Heart right ventricle (tissue), 16 donors: ENCODE measurements around the gene USO1. TPM values are rescaled to one million over a fixed set of nuclear protein-coding genes. Genes with fewer than 3 reads are reported as not detected.

Source experiments
- ATAC-seq, 8 donors: fragments of 200-7000 bp; cut with Tn5 transposase; one replicate each; pipeline ENCODE4 v1.9.1; 2020; ENCODE audit warnings: mild to moderate bottlenecking in 8 of 8, moderate library complexity in 8 of 8, moderate number of reproducible peaks in 1 of 8
- DNase-seq, 2 donors: peaks; one replicate each; pipeline ENCODE4 v3.0.0-alpha.2; 2020
- H3K27ac ChIP-seq, 10 donors: fragments of 200-600 bp; sonication (generic) in 2 of 10; one replicate each; pipeline versions ENCODE4 v1.5.0 to v1.8.0; 2020 to 2022; ENCODE audit warnings: mild to moderate bottlenecking in 3 of 10
- H3K27me3 ChIP-seq, 7 donors: fragments of 200-600 bp; one replicate each; pipeline ENCODE4 v1.8.0; 2021 to 2022; ENCODE audit warnings: mild to moderate bottlenecking in 2 of 7
- H3K36me3 ChIP-seq, 9 donors: fragments of 200-600 bp; sonication (generic) in 1 of 9; one replicate each; pipeline versions ENCODE4 v1.5.0 to v1.8.0; 2020 to 2022; ENCODE audit warnings: mild to moderate bottlenecking in 2 of 9
- H3K4me1 ChIP-seq, 9 donors: fragments of 200-600 bp; sonication (generic) in 1 of 9; one replicate each; pipeline versions ENCODE4 v1.5.0 to v1.8.0; 2020 to 2022; ENCODE audit warnings: mild to moderate bottlenecking in 4 of 9
- H3K4me3 ChIP-seq, 10 donors: fragments of 200-600 bp; sonication (generic) in 2 of 10; one replicate each; pipeline versions ENCODE4 v1.5.0 to v1.8.0; 2020 to 2022; ENCODE audit warnings: mild to moderate bottlenecking in 7 of 10, moderate library complexity in 2 of 10
- H3K9me3 ChIP-seq, 11 donors: fragments of 200-600 bp in 10 of 11; sonication (generic) in 2 of 11; one replicate each; pipeline versions ENCODE4 v1.5.0 to v1.8.0; 2013 to 2022; ENCODE audit warnings: mild to moderate bottlenecking in 2 of 11, control low read depth in 1 of 11, moderate library complexity in 1 of 11
- WGBS, 2 donors: extraction: QIAGEN DNeasy Blood & Tissue Kit; methylation state at CpG; one replicate each; pipeline ENCODE4 v1.1.7; 2013; ENCODE audit warnings: inconsistent platforms in 1 of 2; 5-methylcytosine and 5-hydroxymethylcytosine counted together
- intact Hi-C, 10 donors: fragments of 100-400 bp; cut with DNase I; formaldehyde crosslinking; loops; one replicate each; pipeline versions ENCODE4 v1.11.1 to v1.14.2; 2022
- polyA plus RNA-seq, 2 donors: library from polyadenylated mRNA; stranded (reverse); fragments of 200-250 nt; gene quantifications; one replicate each; pipeline ENCODE4 v1.2.3, GENCODE V29; 2013
- total RNA-seq, 10 donors: library from RNA; stranded (reverse); fragmentation: NEBNext Ultra II Directional in 3 of 10; extraction: Animal tissue kit (Norgen Biotek cat#: 25700) in 3 of 10; gene quantifications; one replicate each; pipeline versions ENCODE4 v1.2.1 to v1.2.4, GENCODE V29; 2021 to 2023
- TF ChIP-seq, protein P1 (sequence below), 9 donors: fragments of 200-600 bp; sonication (generic) in 2 of 9; IDR thresholded peaks; one replicate each; pipeline versions ENCODE4 v1.5.0 to v1.8.0; 2021 to 2022; ENCODE audit warnings: antibody characterized with exemption in 9 of 9, mild to moderate bottlenecking in 5 of 9, moderate library complexity in 1 of 9
- donor health status: Arrhythmogenic right ventricular cardiomyopathy.
- donor health status: ischemic (EF 13 %, LVEDD 7.1; RV severe dilation, severe dysfunction).
- donor health status: healthy with polysubstance abuse.
- donor health status: DM: no; HTN: yes; CAD: no.
- donor health status: DM: no; HTN: no; CAD: no.
- donor health status: ischemic (EF 25% LVEDD 6.9; RV normal size, moderate dysfunction).
- donor health status: ischemic (EF 25% LVEDD 5.7; RV mildly dilated, moderate dysfunction).
- donor health status: healthy.
- donor health status: DM: yes; HTN: yes; CAD: no.
- donor health status: Ischemic cardiomyopathy.
- donor health status: ischemic (EF 35%, LVEDD 5.7; RV mildly dilated, moderate dysfunction).
- donor health status: nonischemic (EF 11% LVEDD 7.7; RV severe dilation, severe dysfunction).
- donor health status: DM: yes; HTN: yes; CAD: no.
- donor health status: PGD.
- donor health status: ischemic (EF 29% LVEDD 5.4; RV normal size, mild dysfunction).
- donor health status: nonischemic (EF 23%, LVEDD 6.1; RV moderate dilation, normal function).

The USO1 gene
- total and polyA plus RNA-seq, 12 donors, result 43.8 to 98.7 (median 79.6) TPM

DNA sequence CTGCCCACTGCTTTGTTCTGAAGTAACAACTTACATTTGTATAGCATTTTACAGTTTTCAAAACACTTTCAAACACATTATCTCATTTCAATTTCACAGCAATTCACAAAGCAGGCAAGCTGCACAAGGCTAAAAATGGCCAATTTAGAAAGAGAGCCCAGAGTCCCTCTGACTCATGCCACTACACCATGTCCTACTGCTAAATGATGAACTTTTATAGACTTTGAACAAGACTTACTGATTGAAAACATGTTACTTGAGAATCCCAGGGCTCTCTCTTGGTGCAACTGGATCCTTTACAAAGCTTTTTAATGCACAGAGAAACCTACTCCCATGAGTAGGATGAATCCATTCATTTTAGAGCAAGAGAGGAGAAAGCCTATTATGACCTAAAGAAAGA is 45.4 kb upstream of the USO1 start:
- no peak overlapping the region for H3K4me3 ChIP-seq
- TF ChIP-seq, protein P1, sequence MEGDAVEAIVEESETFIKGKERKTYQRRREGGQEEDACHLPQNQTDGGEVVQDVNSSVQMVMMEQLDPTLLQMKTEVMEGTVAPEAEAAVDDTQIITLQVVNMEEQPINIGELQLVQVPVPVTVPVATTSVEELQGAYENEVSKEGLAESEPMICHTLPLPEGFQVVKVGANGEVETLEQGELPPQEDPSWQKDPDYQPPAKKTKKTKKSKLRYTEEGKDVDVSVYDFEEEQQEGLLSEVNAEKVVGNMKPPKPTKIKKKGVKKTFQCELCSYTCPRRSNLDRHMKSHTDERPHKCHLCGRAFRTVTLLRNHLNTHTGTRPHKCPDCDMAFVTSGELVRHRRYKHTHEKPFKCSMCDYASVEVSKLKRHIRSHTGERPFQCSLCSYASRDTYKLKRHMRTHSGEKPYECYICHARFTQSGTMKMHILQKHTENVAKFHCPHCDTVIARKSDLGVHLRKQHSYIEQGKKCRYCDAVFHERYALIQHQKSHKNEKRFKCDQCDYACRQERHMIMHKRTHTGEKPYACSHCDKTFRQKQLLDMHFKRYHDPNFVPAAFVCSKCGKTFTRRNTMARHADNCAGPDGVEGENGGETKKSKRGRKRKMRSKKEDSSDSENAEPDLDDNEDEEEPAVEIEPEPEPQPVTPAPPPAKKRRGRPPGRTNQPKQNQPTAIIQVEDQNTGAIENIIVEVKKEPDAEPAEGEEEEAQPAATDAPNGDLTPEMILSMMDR (IDR thresholded peaks at IDR 0.05), result no peak
- no peak overlapping the region for H3K27ac ChIP-seq
- DNase-seq (no peak), ATAC-seq (no peak)
- intact Hi-C loops, result loop anchor here in 2 of 10 donors (10.0 kb wide), 1 partner anchor 46 kb away; the partner anchor contains the start of gene USO1 (in 2 of the 2)
- no peaks in the 10 kb centered on the region for H3K9me3 ChIP-seq
- H3K27me3 ChIP-seq, result no peaks in the 10 kb centered on the region
- H3K4me1 ChIP-seq, result peaks cover 0 to 6% (median 4%) of the 10 kb centered on the region in 9 donors
- no peaks in the 10 kb centered on the region for H3K36me3 ChIP-seq

DNA sequence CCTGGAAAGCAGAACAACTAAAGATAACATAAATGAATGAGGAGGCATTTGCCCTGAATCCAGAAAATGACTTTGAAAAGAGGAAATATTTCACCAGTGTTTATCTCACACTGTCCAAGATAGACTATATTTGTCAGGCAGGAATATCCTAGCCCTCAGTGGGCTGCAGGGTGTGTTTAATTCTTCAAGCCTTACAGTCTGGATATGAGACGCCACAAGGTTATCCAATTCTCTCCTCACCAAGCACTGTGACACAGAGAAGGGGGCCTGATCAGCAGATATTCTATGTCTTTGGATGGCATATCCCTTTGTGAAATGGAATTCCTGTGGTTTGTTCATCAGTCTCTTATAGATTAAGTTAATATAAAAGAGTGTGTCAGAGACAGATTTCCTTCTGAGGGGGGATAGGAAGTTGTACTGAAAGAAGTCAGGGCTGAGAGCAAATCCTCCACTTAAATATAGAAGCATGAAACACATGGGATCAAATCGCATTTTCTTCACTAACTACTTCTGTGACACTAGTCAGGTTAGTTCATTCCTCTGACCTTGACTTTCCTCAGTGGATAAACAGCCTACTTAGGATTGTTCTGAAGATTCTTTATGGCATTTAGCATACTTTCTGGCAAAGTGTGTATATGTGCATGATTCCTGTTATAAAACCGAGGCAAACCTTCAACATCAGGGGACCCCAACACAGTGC is 44.4 kb upstream of the USO1 start:
- no peak for DNase-seq
- TF ChIP-seq, protein P1 (IDR thresholded peaks at IDR 0.05), result no peak
- Histone ChIP-seq H3K4me1 (no peaks in the 10 kb centered on the region), H3K27ac (no peak overlapping the region), H3K36me3 (no peaks in the 10 kb centered on the region), H3K27me3 (no peaks in the 10 kb centered on the region), H3K4me3 (no peak overlapping the region), H3K9me3 (no peaks in the 10 kb centered on the region)
- ATAC-seq, result no peak
- intact Hi-C loops, result loop anchor here in 2 of 10 donors (10.0 kb wide), 1 partner anchor 45 kb away; the partner anchor contains the start of gene USO1 (in 2 of the 2)
- WGBS, 2 donors, result 82 to 90% methylated on average over 3 of the region's 3 CpGs

- WGBS, 2 donors, result 96% methylated on average over 6 of the region's 6 CpGs
- Histone ChIP-seq H3K27ac (no peak overlapping the region), H3K4me3 (no peak overlapping the region), H3K9me3 (peaks cover 0 to 5% (median 0%) of the 10 kb centered on the region in 11 donors), H3K4me1 (peaks cover 0 to 5% (median 0%) of the 10 kb centered on the region in 9 donors), H3K36me3 (no peaks in the 10 kb centered on the region), H3K27me3 (no peaks in the 10 kb centered on the region)
- ATAC-seq (no peak), DNase-seq (no peak)
- intact Hi-C loops, result no loop called here
- TF ChIP-seq, protein P1 (IDR thresholded peaks at IDR 0.05), result no peak
Measured at GRCh38 chr4:75683482-75684155, 40.8 kb upstream of the USO1 start.

DNA sequence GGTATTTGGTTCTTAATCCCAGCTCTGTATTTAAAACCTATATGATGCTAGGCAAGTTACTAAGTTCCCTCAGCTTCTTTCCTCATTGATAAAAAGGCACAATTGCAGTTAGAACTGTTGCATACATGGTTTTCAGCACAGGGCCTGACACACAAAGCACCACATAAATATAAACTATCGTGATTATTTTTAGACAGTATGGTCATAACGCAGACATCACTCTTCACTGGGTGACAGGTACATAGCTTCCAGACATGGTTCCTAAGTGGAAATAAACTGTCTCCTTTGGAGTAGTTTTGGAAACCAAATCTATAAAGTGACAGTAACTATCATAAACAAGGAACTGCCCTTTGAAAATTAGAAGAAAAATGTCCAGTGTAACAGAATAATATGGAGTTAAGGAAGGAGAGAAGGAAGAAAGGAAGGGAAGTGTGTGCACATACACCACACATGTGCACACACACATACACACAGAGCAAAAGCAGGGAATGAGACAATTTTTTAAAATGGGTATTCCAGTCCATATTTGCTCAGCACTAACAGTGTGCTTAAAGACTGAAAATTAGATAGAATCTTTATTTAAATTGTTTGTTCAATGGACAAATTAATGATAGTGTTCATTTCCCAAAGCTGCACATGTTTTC is 38.7 kb upstream of the USO1 start:
- H3K27me3 ChIP-seq, result no peaks in the 10 kb centered on the region
- H3K36me3 ChIP-seq, result no peaks in the 10 kb centered on the region
- 44 to 55% methylated on average over 2 of the region's 2 CpGs for WGBS, 2 donors
- peaks cover 0 to 5% (median 0%) of the 10 kb centered on the region in 11 donors for H3K9me3 ChIP-seq
- no peak for DNase-seq
- peaks cover 0 to 5% (median 0%) of the 10 kb centered on the region in 9 donors for H3K4me1 ChIP-seq
- no peak overlapping the region for H3K4me3 ChIP-seq
- TF ChIP-seq, protein P1 (IDR thresholded peaks at IDR 0.05), result no peak
- H3K27ac ChIP-seq, result peak overlapping the region in 3 of 10 donors; percentile 11 to 51 (median 31)
- peak in 6 of 8 donors; percentile 61 to 92 (median 82) for ATAC-seq
- intact Hi-C loops, result no loop called here
